ENCODE results near the gene HNRNPUL2.
"Not testable (repeated sequence)": the region's sequence is repeated elsewhere in the genome, so short reads cannot be mapped to it uniquely, and the experiment has no call there.

The HNRNPUL2 gene

DNA sequence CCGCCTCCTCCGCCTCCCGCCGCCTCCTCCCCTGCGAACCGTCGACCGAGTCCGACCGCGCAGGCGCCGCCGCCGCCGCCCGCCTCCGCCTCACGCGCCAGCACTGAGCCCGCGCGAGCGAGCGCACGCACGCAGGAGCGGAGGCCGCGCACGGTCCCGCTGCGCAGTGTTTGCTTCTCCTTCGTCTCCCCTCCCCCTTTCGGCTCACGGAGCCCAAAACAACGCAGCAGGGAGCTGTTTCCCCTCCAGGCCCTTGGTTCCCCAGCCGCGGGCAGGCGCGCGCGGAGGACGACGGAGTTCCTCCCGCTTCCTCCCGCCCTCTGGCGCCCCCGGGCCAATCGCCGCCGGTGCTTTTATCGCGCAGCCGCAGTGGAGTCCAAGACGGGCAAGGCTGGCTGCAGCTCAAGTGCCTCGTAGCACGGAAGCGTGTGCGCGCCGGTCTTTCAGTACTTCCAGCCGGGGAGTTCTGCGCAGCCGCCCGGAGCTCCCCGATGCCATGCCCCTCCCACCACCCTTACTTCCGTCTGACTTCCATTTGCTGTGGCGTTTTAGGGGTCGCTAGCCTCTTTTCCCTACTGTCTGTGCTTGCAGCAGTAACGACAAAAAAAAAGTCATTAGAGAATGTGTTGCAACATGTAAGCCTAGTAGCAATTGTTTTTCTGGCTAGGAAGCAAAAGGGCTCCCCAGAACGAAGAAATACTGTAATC lies at the start of gene HNRNPUL2:
Gene HNRNPUL2, minus strand, starts transcription at position 293 of the 707 bp plus-strand sequence. CDS start 301 bp downstream, outside the sequence.
- DNase-seq = peak; percentile 98

DNA sequence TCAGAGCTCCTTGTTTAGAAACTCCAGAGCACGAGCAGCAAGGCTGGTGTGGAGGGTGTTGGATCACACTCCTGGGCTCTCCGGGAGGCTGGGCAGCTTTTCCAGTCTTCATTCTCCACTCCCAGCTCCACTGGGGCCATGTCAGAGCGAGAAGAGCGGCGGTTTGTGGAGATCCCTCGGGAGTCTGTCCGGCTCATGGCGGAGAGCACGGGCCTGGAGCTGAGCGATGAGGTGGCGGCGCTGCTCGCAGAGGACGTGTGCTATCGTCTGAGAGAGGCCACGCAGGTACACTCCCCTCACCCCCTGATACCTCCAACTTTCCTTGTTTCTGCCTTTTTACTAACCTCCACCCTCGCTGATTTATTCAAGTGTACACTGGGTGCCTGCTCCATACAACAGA lies 48.4 kb upstream of the HNRNPUL2 start:
- DNase-seq = no peak

DNA sequence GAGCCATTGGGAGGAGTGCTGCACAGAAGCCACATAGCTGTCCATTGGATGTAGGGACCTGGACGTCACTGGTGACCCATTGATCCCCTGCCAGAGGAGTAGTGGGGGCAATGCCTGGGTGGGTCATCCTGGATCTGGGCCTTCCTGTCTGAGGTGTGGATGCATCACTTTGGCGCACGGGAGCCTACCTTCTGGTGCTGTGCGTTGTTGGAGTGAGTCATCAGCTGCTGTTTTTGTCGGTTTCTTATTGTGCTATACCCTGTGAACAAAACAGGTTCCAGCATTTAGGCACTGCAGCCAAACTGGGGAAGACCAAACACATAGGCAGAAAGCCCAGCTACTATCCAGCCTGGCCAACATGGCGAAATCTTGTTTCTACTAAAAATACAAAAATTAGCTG lies 47.1 kb upstream of the HNRNPUL2 start:
- no peak for DNase-seq

DNA sequence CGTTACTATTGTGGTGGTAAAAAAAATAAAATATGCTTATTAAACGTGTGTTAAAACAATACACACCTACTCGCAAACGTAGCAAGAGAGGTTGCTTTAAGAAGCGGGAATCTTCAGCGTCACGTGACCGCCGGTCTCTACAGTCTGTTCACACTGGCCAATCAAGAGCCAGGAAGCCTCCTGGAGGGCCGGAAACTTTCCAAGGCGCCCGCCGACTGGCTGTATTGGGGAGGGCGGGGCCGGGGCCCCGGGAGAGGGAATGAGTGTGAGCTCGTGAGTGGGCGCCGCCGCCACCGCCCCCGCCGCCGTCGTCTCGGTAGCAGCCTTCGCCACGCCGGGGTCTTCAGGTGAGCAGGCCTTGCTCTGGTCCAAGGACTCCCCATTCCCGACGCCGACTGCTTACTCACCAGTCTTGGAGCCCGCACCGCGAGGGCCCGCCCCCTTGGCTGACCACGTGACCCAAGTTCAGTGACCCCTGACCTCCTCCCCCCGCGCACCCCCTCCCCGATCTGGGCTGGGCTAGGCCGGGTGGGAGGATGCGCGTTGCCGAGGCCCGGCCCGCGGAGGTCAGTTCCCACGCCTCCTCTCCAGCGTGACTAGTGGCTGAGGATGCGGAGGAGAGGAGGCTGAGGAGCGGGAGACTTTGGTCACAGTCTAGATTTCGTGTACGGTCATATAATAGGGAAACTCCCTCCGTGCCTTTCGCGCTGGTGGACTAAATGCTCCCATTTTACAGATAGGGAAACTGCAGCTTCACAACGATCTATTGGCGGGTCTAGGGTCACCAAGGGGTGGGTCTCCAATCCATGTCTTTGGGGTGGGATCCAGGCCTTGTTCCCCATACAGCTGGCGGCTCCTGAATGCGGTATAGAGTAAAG lies 44.1 kb upstream of the HNRNPUL2 start, which contains the start of gene TAF6L:
Gene TAF6L, plus strand, starts transcription at position 253 of the 878 bp plus-strand sequence. CDS start 4,388 bp downstream, outside the sequence.
- peak; percentile 97 for DNase-seq

DNA sequence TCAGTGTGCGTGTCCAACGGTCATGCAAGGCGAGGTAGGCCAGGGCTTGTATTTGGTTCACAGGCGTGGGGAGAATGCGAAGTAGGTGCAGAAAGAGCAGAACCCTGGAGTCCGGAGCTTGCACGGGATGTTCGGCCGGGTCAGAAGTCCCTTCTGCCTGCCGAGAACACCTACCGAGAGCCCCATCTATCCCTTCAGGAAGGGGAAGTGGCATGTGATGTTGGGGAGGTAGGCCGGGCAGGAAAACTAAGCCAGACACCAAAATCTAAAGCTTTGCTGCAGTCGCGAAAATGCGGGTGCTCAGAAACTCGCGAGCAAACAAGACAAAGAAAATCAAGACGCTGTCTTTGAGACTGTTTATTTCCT lies 43.5 kb upstream of the HNRNPUL2 start:
- DNase-seq = no peak

DNA sequence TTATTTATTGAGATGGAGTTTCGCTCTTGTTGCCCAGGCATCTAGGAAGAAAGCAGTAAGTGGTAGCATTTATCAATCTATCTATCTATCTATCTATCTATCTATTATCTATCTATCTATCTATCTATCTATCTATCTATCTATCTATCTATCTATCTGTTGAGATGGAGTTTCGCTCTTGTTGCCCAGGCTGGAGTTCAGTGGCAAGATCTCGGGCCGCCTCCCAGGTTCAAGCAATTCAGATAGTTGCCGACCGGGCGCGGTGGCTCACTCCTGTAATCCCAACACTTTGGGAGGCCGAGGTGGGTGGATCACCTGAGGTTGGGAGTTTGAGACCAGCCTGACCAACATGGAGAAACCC lies 33.6 kb upstream of the HNRNPUL2 start:
- not testable (repeated sequence) for DNase-seq

DNA sequence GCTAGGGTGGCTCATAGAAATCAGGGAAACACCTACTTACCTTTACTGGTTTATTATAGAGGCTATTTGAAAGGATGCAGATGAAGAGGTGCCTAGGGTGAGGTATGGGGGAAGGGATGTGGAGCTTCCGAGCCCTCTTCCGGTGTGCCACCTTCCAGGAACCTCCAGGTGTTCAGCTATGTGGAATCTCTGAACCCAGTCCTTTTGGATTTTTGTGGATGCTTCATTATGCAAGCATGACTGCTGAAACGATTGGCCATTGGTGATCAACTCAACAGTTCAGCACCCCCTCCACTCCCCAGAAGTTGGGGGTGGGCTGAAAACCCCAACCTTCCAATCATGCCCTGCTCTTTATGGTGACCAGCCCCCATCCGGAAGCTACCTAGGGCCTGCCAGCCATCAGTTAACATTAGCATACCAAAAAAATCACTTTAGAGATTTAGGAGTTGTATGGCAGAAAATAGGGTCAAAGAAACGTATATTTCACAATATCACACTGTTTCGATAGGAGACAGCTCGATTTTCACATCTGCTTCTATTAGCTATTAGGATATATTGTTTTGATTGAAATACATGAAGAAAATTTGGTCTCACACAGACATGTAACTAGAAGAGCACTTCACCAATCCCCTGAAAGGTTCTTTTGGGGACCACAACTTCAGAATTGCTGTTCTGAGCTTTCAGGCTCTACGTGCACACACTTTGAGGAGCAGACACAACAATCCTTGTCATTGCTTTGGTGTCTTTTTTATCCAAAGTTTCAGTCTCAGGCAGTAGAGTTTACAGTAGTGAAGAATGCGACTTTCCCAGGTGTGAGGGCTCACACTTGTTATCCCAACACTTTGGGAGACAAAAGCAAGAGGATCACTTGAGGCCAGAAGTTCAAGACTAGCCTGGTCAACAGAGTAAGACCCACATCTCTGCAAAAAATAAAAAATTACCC lies 30.9 kb upstream of the HNRNPUL2 start:
- DNase-seq = no peak

DNA sequence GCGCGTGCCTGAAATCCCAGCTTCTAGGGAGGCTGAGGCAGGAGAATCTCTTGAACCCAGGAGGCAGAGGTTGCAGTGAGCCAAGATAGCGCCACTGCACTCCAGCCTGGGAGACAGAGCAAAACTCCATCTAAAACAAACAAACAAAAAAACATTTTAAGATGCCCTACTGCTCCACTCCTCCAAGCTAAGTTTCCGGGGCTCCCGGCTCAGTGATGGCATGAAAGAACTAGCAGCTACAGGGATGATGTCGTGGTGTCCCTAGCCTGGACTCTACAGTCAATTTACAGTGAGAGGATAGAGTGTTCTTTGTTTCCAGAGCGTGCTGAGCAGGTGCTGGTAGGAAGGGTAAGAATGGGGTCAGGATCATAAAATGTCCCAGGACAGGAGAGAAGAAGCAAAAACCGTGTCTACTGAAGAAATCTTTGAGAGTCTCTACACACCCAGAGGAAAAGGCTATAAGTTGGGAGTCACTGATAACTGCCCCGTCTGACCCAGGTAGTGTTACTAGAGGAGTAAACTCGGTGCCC lies 27.9 kb upstream of the HNRNPUL2 start:
- DNase-seq = no peak

DNA sequence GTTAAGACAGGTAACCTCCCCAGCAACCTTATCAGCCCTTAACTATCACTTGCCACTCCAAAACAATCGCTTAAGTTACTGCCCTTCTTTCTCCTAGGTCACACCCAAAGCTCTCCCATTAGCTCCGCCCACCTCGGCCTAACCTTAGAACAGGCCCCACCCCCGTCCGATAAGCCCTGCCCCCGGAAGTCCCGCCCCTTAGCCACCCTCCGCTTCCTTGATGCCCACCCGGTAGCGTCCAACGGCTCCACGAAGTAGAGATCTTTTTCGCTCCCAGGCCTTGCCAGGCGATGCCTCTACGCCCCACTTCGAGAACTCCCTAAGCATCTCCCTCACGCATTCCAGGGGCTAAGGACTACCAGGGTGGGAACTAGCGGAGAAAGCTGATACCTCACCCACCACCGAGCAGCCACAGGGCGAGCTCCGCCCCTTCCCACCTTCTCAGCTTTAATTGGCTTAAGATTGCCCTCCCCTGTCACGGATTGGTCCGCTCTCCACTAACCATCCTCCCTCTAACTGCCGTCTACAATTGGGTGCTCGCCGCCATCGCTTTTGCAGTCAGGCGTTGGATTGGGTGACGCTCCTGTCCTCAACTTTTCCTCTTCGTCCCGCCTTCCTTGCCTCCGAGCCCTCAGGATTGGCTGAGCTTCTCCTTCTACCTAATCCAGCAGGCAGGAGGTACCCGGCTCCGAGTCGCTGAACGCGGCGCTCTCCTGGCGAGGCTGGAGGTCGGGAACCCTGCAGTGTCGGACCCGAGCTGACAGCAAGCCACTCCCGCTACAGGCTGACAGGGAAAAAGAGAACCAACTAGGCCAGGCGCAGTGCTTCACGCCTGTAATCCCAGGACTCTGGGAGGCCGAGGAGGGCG lies 26.7 kb upstream of the HNRNPUL2 start, which contains the start of gene ZBTB3:
Gene ZBTB3, minus strand, starts transcription at position 425 of the 868 bp plus-strand sequence. CDS start 496 bp downstream, outside the sequence.
- DNase-seq = peak; percentile 97

DNA sequence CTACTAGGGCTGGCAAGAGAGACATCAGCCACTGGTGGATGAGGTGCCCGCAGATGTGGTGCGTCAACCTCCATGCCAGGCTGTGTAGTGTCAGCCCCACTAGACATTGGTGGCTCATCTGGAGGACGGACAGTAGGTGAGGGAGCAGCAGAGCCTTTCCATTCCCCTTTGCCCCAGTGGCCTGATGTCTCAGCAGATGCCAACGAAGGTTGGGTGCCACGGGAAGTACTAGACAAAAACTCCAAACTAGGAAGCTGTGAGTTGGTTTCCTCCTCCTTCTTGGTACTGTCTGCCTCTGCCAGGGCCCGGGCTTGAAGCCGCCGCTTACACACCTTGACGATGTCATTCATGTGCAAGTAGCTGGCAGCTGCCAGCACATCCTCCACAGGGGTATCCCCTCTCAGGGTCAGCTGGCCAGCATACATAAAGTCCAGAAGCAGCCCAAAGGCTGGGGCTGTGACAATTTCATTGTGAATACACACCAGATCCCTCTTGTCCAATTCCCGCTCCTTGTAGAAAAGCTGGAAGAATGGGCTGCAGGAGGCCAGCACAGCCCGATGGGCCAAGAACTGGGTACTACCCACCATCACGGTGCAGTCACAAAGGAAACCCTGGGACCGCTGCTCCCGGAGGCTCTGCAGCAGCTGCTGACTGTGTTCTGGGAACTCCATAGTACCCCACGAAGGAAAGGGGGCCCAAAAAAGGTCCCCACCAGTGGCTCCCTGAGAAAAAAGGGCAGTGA lies 25.9 kb upstream of the HNRNPUL2 start:
- no peak for DNase-seq

DNA sequence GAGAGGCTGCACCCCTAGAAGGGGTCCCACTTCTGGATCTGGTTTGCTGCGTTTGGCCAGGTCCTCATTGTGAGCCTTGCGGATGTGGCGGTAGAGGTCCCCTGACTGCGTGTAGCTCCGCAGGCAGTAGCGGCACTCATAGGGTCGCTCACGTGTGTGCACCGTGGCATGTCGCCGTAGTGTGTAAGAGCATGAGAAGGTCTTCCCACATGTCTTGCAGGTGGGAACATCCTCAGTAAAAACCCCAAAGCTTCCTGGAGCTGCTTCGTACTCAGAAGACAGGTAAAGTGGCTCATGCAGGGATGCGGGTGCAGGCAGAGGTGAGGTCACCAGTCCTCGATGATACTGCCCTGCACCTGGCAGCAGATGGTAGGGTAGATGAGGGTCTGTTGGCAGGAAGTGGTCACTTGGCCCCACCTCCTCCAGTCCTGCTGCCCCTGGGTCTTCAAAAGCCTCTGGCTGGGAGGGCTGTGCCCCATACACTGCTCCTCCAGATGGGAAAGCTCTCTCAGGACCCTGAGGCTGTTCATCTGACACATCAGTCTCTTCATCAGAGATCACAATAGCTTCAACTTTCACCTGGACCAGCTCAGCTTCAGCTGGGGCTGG lies 25.0 kb upstream of the HNRNPUL2 start:
- DNase-seq = no peak

DNA sequence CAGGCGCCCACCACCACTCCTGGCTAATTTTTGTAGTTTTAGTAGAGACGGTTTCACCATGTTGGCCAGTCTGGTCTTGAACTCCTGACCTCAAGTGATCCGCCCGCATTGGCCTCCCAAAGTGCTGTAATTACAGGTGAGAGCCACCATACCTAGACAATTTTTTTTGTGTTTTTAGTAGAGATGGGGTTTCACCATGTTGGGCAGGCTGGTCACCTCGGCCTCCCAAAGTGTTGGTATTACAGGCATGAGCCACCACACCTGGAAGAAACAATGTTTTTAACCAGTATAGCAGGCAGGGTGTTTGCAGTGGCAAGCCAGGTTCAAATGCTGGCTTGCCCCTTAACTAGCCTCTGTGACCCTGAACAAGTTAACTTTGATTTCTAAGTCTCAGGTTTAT lies 22.7 kb upstream of the HNRNPUL2 start:
- DNase-seq = not testable (repeated sequence)

DNA sequence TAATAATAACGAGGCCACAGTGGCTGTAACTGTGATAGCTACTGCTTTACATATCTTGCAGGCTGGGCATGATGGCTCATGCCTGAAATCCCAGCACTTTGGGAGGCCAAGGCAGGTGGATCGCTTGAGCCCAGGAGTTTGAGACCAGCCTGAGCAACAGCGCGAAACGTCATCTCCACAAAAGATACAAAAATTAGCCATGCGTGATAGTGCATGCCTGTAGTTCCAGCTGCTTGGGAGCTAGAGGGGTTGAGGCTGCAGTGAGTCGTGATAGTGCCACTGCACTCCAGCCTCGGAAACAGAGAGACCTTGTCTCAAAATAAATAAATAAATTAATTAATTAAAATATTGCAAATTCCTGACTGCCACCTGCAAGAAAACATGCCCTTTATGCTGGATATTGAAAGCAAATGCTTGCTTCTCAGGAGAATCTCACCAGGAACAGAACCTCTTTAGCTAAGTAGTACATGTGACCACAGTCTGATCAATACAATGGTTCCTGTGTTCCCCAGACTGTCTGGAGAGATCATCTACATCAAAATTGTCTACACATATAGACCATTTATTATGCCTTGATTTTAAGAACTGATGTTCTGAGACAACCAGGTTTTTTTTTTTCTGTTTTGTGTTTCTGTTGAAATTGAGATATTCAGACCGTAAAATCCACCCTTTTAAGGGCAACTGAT lies 20.4 kb upstream of the HNRNPUL2 start:
- no peak for DNase-seq

DNA sequence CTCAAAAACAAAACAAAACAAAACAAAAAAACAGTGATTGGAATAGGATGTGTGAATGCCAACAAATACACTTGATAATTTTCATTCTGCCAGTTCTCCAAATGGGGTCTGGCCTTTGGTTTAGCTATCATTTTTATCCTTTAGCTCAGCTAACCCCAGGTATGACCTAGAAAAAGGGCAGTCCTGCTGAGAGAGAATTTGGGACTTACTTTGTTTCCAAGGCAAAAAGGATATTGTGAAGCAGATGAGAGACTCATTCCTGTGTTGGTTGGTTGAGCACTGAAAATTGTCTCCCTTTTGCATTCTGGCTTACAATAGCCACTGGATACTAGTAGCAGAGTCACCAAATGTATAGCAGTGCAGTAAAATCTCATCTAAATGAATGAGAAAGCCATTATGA lies 9.9 kb upstream of the HNRNPUL2 start:
- no peak for DNase-seq

DNA sequence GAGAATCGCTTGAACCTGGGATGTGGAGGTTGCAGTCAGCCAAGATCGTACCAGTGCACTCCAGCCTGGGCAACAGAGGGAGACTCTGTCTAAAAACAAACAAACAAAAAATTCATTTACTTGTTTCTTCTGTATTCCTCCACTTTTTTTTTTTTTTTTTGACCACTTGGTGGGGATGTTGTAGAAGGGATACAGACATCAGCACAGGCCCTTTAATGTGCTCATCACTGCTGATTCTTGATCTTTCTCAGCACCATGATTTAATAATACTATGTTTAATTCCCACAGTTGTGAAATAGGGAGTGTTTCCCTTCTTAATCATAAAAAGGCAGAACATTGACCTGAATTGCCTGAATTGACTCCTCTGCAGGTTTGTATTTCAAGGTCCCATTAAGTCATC lies 5.6 kb upstream of the HNRNPUL2 start:
- DNase-seq = no peak

DNA sequence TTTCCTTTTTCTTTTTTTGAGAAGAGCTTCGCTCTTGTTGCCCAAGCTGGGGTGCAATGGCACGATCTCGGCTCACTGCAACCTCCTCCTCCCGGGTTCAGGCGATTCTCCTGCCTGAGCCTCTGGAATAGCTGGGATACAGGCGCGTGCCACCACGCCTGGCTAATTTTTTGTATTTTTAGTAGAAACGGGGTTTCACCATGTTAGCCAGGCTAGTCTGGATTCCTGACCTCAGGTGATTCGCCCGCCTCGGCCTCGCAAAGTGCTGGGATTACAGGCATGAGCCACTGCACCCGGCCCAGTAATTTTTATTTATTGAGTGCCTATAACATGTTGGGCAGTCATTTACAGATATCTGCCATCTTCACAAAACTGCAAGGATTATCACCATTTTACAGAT lies 2.8 kb upstream of the HNRNPUL2 start:
- DNase-seq = not testable (repeated sequence)

DNA sequence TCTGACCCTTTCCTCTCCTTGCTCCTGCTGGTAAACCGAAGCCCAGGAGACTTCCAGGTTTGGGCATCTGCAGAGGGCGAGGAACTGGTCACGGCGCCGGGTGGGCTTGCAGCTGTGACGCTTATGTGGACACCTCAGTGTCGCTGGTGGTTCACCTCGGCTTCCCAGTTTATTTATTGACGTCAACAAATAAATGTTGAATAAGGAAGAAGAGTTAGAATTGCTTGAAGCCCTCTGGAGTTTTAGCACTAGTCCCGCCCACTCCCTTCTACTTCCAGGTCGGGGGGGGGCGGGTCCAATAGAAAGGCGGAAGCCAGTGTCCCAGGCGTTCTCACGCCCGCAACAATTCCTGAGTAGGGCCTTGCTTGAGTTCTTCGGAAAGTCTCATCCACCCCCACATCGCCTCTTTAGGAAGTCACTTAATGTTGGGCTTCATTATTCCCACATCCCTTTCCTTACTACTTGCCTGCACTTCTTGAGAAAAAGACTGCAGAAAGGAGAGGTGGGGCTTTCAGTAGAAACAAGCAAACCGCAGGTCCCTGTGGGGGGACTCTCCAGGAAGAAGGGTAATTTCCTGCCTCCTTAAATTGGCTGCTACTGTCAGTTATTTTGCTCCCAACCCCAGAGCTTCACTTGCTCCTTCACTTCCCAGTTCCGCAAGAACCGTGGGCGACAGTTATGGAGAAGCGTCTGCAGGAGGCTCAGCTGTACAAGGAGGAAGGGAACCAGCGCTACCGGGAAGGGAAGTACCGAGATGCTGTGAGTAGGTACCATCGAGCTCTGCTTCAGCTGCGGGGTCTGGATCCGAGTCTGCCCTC lies 1.1 kb upstream of the HNRNPUL2 start, which contains the start of gene TTC9C:
Gene TTC9C, plus strand, starts transcription at position 316 of the 818 bp plus-strand sequence. Its CDS starts 363 bp downstream, at position 679.
- peak; percentile 87 for DNase-seq

DNA sequence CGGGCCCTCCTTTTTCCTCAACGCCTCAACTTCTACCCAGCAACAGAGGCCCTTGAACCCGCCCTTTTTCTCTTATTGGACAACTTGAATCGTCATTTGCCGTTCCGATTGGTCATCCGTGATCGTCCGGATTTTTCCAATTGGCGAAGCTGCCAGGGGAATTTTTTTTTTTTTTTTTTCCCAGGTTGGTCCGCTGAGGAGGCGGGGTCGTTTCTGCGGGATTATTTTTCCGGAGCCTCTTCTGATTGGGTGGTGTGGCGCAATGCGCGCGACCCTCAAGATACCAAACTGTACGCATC lies 564 bp upstream of the HNRNPUL2 start:
- peak; percentile 97 for DNase-seq

DNA sequence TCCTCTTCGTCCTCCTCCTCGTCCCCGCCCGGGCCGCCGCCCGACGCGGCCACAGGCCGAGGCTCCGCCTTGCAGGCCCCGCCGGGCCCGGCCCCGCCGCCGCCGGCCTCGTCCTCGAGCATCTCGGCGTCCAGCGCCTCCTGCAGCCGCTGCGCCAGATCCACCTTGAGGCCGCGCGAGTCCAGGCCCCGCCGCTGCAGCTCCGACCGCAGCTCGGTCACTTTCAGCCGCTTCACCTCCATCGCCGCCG lies 417 bp downstream of the HNRNPUL2 start:
- DNase-seq = no peak
